ENCODE data around the gene RUNX2. TPM values are rescaled to one million over a fixed set of nuclear protein-coding genes. Genes with fewer than 3 reads are reported as not detected.

RUNX2 gene
- total RNA-seq, 1 donor from 2014 or later = not detected

- no peak for DNase-seq (ENCODE audit: low read depth in 2 of 2)
Measured at GRCh38 chr6:45411959-45412358, 83.8 kb downstream of the RUNX2 start.

GRCh38 chr6:45415315-45415714 lies 87.2 kb downstream of the RUNX2 start:
- no peak for DNase-seq (ENCODE audit: low read depth in 2 of 2)

- DNase-seq (ENCODE audit: low read depth in 2 of 2) = no peak
Measured at GRCh38 chr6:45415788-45416518, 87.8 kb downstream of the RUNX2 start.

- DNase-seq (ENCODE audit: low read depth in 2 of 2) = no peak
Measured at GRCh38 chr6:45416700-45417099, 88.6 kb downstream of the RUNX2 start.

- no peak for DNase-seq (ENCODE audit: low read depth in 2 of 2)
Measured at GRCh38 chr6:45417436-45417835, 89.3 kb downstream of the RUNX2 start.

- no peak for DNase-seq (ENCODE audit: low read depth in 2 of 2)
Measured at GRCh38 chr6:45419571-45420082, 91.5 kb downstream of the RUNX2 start.

- DNase-seq (ENCODE audit: low read depth in 2 of 2) = no peak
Measured at GRCh38 chr6:45420083-45420908, 92.2 kb downstream of the RUNX2 start.

GRCh38 chr6:45420909-45421708 lies 93.0 kb downstream of the RUNX2 start:
- DNase-seq (ENCODE audit: low read depth in 2 of 2) = no peak

GRCh38 chr6:45421709-45422502 lies 93.8 kb downstream of the RUNX2 start:
- DNase-seq (ENCODE audit: low read depth in 2 of 2) = peak in 1 of 2 donors; percentile 47

- DNase-seq (ENCODE audit: low read depth in 2 of 2) = no peak
Measured at GRCh38 chr6:45422503-45423110, 94.5 kb downstream of the RUNX2 start.

- no peak for DNase-seq (ENCODE audit: low read depth in 2 of 2)
Measured at GRCh38 chr6:45423111-45423823, 95.1 kb downstream of the RUNX2 start.

- DNase-seq (ENCODE audit: low read depth in 2 of 2) = no peak
Measured at GRCh38 chr6:45423824-45424450, 95.8 kb downstream of the RUNX2 start.

GRCh38 chr6:45424451-45424861 lies 96.3 kb downstream of the RUNX2 start:
- DNase-seq (ENCODE audit: low read depth in 2 of 2) = no peak

- DNase-seq (ENCODE audit: low read depth in 2 of 2) = no peak
Measured at GRCh38 chr6:45426251-45426650, 98.1 kb downstream of the RUNX2 start.

- DNase-seq (ENCODE audit: low read depth in 2 of 2) = no peak
Measured at GRCh38 chr6:45427726-45428125, 99.6 kb downstream of the RUNX2 start.

- no peak for DNase-seq (ENCODE audit: low read depth in 2 of 2)
Measured at GRCh38 chr6:45428727-45429126, 100.6 kb downstream of the RUNX2 start.

- DNase-seq (ENCODE audit: low read depth in 2 of 2) = no peak
Measured at GRCh38 chr6:45430590-45431202, 102.6 kb downstream of the RUNX2 start.

- DNase-seq (ENCODE audit: low read depth in 2 of 2) = no peak
Measured at GRCh38 chr6:45431317-45432065, 103.4 kb downstream of the RUNX2 start.
